HG02870 (cell line): Measurements from ENCODE around the gene GALNT12.
A peak's percentile ranks its signal among the peaks of the same experiment; 100 is the strongest.

Source experiments
- ATAC-seq: cut with Tn5 transposase; IDR thresholded peaks from one replicate; pipeline ENCODE4 v1.9.1; 2021; ENCODE audit warnings: mild to moderate bottlenecking, moderate library complexity; ENCODE audit not compliant: unreplicated experiment

The GALNT12 gene

DNA sequence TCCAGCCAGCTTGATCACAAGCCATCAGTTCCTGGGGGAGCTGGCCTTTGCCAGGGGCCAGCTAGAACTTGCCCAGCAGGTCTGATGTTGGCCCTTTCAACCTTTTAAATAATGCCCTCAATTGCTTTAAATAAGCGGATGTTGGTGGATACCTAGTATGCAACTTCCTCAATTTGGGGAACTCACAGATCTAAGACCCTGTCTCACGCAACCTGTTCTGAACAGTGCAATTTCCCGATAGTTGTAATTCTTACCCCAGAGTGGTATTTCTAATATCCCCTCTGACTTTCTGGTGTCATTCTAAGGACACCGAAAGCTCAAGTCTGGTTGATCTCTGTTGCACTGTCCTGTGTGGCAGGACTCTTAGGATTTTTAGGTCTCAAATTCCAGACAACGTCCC, 23.1 kb downstream of the GALNT12 start:
- no peak for ATAC-seq

GRCh38 chr9:98831696-98832095, 24.2 kb downstream of the GALNT12 start:
- ATAC-seq, result no peak

- ATAC-seq, result no peak
These were observed 25.3 kb downstream of the GALNT12 start for GRCh38 chr9:98832768-98833089.

DNA sequence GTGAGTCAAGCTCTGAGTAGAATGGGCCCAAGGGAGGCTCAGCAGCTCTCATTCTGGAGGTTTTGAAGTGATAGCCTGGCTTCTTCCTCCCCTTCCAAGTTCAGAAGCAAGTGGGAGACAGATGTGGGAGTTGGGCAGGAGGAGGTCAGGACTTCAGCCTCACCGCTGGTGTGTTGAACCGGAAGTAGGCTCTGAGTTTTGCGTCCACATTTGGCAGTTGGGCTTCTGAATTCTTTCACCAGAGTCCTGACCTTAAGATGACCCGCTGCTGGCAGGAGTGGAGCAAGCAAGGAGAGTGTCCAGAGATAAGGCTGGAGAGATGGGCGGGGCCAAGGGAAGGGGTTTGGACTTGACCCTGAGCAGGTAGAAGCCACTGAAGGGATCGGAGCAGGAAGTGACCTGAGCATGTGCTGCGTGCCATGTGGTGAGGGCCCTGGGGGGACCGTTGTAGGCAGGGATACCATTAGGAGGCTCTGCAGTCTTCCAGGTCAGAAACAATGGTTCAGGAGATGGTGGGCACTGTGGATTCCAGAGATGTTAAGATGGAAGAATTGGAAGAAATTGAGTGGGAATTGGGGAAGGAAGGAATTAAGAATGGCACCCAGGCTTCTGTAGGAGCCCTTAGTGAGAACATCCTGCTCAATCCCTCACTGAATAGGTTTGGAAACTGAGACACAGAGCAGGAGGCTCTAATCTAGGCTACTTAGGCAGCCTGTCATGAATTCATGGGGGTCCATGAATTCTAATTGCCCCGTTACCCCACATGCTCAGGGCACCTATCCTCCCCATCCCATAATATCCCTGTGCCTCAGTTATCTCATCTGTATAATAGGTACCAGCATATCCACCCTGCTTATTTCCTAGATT, 25.9 kb downstream of the GALNT12 start:
- no peak for ATAC-seq

DNA sequence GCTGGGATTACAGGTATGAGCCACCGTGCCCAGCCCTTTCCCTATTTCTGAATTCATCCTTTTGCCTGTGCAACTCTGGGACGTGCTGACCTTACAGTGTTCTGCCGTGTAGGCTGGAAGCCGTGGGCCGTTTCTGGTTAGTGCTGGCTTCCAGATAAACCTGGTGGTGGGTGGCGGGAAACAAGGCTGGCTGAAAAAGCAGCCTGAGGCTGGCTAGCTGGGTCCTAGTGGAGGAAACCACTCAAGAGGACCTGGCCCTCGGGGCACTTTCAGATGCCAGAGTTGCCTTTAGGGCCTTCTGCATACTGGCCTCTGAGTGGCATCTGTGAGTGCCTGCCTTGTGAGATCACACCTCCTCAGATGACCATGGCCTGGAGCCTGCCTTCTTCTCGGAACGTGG, 26.9 kb downstream of the GALNT12 start:
- no peak for ATAC-seq

DNA sequence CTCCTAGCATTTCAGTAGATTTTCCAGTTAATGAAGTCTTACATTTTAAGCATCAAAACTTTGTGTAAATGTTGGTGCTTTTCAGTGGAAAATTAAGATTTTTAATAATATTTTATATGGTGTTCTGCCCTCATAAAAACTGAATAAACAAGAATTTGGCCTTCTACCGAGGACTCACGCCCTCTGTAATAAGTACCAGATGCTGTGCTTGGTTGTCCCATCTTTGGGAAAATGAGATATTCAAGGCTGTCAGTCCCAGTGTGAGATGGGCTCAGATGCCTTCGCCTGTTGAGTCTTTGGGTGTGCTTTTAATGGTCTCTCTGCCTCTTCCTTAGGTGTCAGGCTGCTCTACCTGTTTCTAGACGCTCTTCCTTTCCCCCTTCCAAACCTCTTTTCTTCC, 28.7 kb downstream of the GALNT12 start:
- no peak for ATAC-seq

- no peak for ATAC-seq
These were observed 30.0 kb downstream of the GALNT12 start for GRCh38 chr9:98837516-98837915.

DNA sequence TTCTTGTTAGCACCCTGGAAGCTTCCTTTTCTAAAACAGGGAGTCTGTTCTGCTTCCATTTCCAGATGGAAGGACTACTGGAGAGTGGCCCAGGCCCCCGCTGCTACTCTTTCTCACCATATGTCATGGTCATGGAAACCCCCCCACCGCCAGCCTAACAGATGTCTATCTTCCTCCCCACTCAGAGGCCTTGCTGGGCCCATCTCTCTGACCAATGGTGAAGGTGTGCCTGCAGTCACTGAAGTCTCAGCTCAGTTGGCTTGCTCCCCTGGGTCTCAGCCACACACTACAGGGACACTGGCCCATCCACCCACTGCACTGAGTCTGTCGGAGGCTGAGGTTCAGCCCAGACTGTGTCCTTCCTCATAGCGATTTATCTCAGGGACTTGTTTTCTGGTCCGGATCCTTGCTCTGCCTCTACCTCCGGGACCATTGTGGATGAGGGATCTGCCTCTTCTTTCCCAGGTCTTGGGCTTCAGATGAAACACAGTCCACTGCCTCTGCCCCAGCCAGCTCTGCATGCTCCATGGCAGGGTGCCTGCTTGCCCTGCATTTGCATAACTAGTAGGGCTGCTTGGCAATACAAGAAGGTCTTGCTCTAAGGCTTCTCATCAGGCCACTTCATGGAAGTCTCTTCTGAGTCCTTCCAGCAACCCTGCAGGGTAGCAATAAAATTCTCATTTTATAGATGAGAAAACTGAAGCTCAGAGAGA, 30.8 kb downstream of the GALNT12 start:
- no peak for ATAC-seq

DNA sequence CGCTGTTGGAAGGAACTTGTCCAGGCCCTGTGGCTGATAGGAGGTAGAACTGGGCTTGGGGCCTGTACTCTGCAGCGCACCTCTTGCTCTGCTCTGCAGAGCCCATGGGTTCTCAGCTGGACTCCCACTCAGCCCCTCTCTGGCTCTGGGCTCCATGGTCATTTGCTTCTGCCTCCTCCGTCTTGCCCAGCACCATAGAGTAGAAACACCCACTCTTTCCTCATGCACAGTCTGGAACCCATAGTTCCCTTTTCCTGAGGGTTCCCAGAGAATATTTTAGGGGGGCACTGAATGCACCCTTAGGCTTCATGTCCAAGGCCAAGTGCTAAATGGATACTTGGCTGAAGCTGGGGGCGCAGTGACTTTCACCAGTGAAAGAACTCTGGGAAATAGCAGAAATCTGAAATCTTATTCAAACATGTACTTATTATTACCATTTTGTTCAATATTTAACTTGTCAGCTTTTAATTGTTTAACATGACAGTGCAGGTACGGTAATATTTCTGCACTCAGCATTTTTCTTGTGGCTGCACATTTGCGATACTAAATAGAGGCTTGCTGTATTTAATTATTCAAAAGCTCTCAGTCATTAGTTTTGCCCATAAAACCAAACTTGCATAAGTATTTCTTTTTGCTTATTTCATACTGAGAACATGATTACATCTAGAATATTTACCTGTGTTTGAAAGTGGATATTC, 31.5 kb downstream of the GALNT12 start:
- no peak for ATAC-seq

- no peak for ATAC-seq
These were observed 32.3 kb downstream of the GALNT12 start for GRCh38 chr9:98839724-98840123.

GRCh38 chr9:98842510-98842909, 35.0 kb downstream of the GALNT12 start:
- ATAC-seq, result no peak

GRCh38 chr9:98846081-98846480, 38.6 kb downstream of the GALNT12 start:
- ATAC-seq, result no peak

DNA sequence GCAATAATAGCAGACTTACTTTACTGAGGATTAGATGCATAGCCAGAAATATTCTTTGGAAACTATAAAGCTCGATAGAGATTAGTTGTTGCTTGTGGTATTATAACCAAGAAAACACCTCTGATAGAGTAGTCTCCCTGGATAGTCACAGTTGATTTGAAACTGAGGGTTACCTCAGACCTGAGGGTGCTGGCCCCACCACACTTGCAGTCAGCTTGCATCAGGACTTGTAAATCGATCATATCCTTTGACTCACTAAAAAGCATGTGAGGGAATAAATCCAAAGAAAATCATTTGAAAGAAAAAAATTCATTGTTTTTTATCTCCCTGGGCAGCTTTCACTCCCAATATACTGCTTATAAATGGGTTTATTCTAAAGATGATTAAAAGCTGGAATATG, 39.4 kb downstream of the GALNT12 start:
- ATAC-seq, result no peak

DNA sequence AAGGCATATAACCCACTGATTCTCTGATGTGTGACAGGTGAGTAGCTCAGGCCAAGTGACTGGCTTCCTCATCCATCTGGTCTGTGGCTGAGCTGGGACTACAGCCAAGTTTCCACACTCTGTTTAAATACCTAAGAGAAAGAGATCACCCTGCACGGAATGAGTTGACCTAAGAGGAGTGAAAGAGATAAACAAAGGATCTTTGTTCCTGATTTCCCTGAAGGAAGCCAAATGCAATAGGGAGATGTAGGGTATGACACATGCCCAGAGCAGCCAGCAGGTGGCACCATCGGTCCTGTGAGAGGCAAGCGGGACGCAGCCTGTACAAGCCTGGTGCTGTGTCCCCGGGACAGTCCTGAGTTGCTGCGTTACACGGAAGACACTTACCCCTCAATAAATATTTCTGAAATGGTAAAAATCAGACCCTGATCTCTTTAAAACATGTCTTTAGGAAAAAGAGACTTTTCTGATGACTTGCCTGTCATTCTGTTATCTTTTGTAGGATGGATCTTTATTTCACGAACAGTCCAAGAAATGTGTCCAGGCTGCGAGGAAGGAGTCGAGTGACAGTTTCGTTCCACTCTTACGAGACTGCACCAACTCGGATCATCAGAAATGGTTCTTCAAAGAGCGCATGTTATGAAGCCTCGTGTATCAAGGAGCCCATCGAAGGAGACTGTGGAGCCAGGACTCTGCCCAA, 41.1 kb downstream of the GALNT12 start:
- ATAC-seq, result peak; percentile 89

- ATAC-seq, result no peak
These were observed 42.1 kb downstream of the GALNT12 start for GRCh38 chr9:98849563-98849962.

DNA sequence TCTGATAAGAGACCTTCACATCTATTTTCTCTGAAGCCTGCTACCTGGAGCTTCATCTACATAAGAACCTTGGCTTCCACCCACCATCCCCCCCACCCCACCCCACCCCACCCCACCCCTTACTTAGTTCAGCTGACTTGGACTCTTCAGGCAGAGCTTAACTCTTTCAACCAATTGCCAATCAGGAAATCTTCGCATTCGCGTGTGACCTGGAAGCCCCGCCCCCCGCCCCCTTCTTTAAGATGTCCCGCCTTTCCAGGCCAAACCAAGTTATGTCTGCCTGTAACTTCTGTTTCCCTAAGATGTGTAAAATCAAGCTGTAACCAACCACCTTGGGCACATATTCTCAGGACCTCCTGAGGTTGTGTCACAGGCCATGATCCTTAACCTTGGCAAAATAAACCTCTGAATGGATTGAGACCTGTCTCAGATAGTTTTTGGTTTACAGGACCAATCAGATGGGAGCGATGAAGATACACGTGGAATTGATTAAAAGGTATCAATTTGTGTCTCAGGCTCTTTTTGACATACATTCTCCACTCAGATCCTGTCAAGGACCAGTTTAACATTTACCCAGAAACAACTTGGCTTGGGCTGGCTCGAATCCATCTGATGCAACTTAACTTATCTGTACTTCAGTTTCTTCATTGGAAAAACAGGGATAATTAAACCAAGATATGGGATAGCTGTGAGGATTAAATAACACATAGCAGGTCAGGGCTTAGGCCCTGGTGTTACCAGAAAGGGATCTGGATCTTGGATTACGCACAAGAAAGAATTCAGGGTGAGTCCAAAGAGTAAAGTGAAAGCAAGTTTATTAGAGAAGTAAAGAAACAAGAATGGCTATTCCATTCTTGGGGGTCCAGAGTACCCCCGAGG, 43.6 kb downstream of the GALNT12 start:
- ATAC-seq, result no peak

- ATAC-seq, result no peak
These were observed 44.4 kb downstream of the GALNT12 start for GRCh38 chr9:98851730-98852459.

DNA sequence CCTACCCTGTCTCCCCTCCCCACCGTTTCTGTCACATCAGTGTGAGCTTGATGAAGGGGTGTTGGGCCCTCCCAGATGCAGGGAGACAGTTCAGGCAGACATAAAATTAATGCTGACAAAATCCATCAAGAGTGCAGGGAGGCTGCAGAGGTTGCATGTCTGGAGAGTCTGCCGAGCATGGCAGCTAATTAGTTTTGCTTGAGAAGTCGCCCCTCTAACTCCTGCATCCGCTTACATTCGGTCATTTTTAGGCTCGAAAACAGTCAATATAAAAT, 44.9 kb downstream of the GALNT12 start:
- no peak for ATAC-seq

GRCh38 chr9:98852961-98853360, 45.5 kb downstream of the GALNT12 start:
- no peak for ATAC-seq

GRCh38 chr9:98854266-98854665, 46.8 kb downstream of the GALNT12 start:
- no peak for ATAC-seq
